HL-60/S4 treated with retinoic acid at 250 ng/mL for 4 days and 3 days (cell line): Measurements from ENCODE around the gene IRAK3.
"Not testable (repeated sequence)": the region's sequence is repeated elsewhere in the genome, so short reads cannot be mapped to it uniquely, and the experiment has no call there.

Experiments used
- in situ Hi-C: fragments of 300-500 bp; cut with MboI; formaldehyde crosslinking; loops from 2 replicates; pipeline ENCODE4 v1.7.0; 2022; ENCODE audit warnings: low sequenced_read_pairs

Gene IRAK3

DNA sequence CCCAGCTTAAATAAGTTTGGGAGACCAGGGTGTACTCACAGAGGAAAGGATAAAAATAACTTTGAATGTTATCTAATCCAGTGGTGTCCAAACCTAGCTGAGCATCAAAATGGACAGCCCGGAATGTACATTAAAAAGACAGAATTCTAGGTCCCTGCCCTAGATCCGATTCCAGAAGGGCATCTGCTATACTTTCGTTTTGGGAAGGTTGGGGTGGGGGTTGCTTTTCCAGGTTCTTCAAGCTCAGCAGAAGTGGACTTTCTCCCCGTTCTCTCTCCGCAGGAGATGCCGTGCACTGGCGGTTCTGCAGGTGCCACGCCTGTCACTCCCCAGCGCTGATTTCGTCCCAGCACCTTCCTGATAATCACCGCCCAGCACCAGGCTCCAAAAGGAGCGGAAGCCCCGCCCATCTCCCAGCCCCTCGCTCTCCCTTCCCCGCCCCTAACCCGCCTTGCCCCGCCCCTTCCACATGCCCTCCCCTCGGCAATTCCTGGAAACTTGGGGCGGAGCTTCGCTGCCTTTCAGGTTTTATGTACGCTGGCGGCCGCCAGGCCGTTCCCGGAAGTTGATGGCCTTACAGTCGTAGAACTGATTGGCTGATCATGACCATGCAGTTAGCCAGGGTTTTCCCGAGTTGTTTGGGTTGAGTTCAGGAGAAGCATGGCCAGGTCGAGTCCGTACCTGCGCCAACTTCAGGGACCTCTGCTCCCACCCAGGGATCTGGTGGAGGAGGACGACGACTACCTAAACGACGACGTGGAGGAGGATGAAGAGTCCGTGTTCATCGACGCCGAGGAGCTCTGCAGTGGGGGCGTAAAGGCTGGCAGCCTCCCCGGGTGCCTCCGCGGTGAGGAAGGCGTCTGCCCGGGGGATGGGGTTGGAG lies 113.2 kb downstream of the IRAK3 start, which contains the start of gene HELB:
Gene HELB (plus strand): TSS at position 550 of the 883 bp plus-strand sequence. CDS start 111 bp downstream, at position 661.
- in situ Hi-C loops: no loop called here

DNA sequence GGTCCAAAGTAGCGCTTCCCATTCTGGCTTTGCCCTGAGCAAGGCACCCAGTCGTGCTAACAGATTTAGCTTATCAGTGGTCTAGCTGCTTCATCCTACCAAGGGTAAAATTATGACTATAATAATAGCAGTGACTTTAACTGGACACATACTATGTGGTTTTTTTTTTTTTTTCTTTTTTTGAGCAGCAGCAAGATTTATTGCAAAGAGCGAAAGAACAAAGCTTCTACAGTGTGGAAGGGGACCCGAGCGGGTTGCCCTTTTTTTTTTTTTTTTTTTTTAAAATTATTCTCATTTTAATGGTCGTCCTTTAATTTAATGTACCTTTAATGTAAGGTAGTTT lies 113.8 kb downstream of the IRAK3 start:
- in situ Hi-C loops: no loop called here

DNA sequence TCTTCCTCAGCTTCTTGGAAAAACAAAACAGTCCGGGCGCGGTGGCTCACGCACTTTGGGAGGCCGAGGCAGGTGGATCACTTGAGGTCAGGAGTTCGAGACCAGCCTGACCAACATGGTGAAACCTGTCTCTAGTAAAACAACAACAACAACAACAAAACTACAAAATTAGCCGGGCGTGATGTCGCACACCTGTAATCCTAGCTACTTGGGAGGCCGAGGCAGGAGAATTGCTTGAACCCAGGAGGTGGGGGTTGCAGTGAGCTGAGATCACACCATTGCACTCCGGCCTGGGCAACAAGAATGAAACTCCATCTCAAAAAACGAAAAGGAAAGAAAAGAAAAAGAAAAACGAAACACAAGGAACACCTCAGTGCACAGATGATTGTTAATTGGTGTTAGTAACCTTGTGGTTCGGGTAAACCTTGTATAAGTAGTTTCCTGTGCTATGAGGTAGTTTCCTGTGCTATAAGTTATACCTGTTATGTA lies 114.3 kb downstream of the IRAK3 start:
- in situ Hi-C loops: not testable (repeated sequence)
